ENCODE data around the gene TMEM272. TPM values are rescaled to one million over a fixed set of nuclear protein-coding genes. Genes with fewer than 3 reads are reported as not detected.

TMEM272 gene
- total and polyA plus RNA-seq, 2 experiments from 2014 or later: 0.11 to 0.76 TPM

DNA sequence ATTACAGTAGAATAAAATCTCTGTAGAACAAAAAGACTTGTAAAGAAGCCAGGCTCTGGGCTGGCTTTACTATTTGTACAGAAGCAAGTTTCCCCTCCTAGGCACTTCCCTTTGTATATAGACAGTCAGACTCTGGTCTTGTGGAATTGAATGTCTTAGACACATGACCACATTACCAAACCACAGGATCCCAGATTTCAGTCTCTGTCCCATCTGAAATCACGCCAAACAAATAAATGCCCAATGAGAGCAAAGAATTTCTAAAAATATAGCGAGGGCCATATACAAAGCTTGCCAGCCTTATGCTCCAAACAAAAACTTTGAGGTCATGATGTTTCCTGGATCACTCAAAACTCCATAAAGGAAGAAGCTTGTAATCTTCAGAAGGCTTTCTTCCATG is 40.7 kb upstream of the TMEM272 start (continued):
- TF ChIP-seq CTCF (conservative IDR thresholded peaks at IDR 0.05; ENCODE audit: low read depth in 2 of 2): no peak
- TF ChIP-seq EZH2 (IDR thresholded peaks at IDR 0.05; ENCODE audit: low read depth, unreplicated experiment): no peak
- TF ChIP-seq JUNB (IDR thresholded peaks at IDR 0.05; ENCODE audit: unreplicated experiment): no peak
- no peak for TF ChIP-seq EZH2phosphoT487 (IDR thresholded peaks at IDR 0.05; ENCODE audit: unreplicated experiment)
- TF ChIP-seq, protein P1, sequence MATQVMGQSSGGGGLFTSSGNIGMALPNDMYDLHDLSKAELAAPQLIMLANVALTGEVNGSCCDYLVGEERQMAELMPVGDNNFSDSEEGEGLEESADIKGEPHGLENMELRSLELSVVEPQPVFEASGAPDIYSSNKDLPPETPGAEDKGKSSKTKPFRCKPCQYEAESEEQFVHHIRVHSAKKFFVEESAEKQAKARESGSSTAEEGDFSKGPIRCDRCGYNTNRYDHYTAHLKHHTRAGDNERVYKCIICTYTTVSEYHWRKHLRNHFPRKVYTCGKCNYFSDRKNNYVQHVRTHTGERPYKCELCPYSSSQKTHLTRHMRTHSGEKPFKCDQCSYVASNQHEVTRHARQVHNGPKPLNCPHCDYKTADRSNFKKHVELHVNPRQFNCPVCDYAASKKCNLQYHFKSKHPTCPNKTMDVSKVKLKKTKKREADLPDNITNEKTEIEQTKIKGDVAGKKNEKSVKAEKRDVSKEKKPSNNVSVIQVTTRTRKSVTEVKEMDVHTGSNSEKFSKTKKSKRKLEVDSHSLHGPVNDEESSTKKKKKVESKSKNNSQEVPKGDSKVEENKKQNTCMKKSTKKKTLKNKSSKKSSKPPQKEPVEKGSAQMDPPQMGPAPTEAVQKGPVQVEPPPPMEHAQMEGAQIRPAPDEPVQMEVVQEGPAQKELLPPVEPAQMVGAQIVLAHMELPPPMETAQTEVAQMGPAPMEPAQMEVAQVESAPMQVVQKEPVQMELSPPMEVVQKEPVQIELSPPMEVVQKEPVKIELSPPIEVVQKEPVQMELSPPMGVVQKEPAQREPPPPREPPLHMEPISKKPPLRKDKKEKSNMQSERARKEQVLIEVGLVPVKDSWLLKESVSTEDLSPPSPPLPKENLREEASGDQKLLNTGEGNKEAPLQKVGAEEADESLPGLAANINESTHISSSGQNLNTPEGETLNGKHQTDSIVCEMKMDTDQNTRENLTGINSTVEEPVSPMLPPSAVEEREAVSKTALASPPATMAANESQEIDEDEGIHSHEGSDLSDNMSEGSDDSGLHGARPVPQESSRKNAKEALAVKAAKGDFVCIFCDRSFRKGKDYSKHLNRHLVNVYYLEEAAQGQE (IDR thresholded peaks at IDR 0.05; ENCODE audit: unreplicated experiment): no peak
- TF ChIP-seq STAT1 (IDR thresholded peaks at IDR 0.05; ENCODE audit: unreplicated experiment): no peak

DNA sequence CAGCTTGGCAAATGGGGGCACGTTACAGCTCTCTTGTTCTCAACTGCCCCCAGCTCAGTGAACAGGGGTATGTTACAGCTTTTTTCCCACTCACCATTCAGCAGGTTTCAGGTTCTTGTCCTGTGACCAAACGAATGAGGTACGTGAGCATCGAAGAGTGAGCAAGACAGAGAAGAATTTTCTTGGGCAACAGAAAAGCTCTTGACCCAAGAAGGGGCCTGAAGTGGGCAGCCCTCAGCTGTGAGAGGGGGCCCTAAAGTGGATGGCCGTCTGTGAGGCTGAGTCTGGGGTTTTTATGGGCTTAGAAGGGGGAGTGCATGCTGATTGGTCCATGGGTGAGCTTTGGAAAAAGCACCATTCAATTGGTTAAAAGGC is 38.2 kb upstream of the TMEM272 start:
- Mint-ChIP-seq H3K4me3 (no peak overlapping the region), H3K9me3 (peaks cover 20% of the 10 kb centered on the region)
- no peak overlapping the region for H3K4me3 ChIP-seq

GRCh38 chr13:51882570-51883225 is 37.7 kb upstream of the TMEM272 start:
- no peak overlapping the region for H3K4me3 Mint-ChIP-seq
- Histone ChIP-seq H3F3A (replicated peaks; ENCODE audit: low read depth) (no peaks in the 10 kb centered on the region), H3K27ac (ENCODE audit: low read depth) (no peak overlapping the region), H3K9me2 (ENCODE audit: insufficient read depth) (peaks cover 6% of the 10 kb centered on the region; the same call in 1 of the 2 replicates), H3K27me3 (ENCODE audit: insufficient read depth) (no peaks in the 10 kb centered on the region), H4K20me1 (replicated peaks; ENCODE audit: insufficient read depth) (no peaks in the 10 kb centered on the region), H3K4me2 (no peak overlapping the region), H3K4me1 (ENCODE audit: insufficient read depth) (no peaks in the 10 kb centered on the region), H3K4me3 (no peak overlapping the region), H2AFZ (no peak overlapping the region), H3K79me2 (replicated peaks; ENCODE audit: insufficient read depth) (no peaks in the 10 kb centered on the region), H3K36me3 (ENCODE audit: insufficient read depth) (no peaks in the 10 kb centered on the region)
- peaks cover 7% of the 10 kb centered on the region; the same call in 2 of the 3 replicates for H3K36me3 Mint-ChIP-seq (ENCODE audit: low read depth)
- ATAC-seq (no peak), DNase-seq (ENCODE audit: low spot score) (no peak)
- H3K27ac Mint-ChIP-seq: no peak overlapping the region
- H3K4me1 Mint-ChIP-seq: no peaks in the 10 kb centered on the region
- H3K27me3 Mint-ChIP-seq (ENCODE audit: insufficient read depth, low read depth, poor library complexity): peaks cover 2% of the 10 kb centered on the region
- peaks cover 20% of the 10 kb centered on the region for H3K9me3 Mint-ChIP-seq
- no peak for TF ChIP-seq ETS1 (IDR thresholded peaks at IDR 0.05)

More for the DNA sequence above, 38.2 kb upstream of the TMEM272 start:
- no peaks in the 10 kb centered on the region for H3K4me1 ChIP-seq (ENCODE audit: insufficient read depth)
- H3K9me2 ChIP-seq (ENCODE audit: insufficient read depth): peaks cover 6% of the 10 kb centered on the region; the same call in 1 of the 2 replicates
- H3F3A ChIP-seq (replicated peaks; ENCODE audit: low read depth): no peaks in the 10 kb centered on the region
- no peaks in the 10 kb centered on the region for H3K79me2 ChIP-seq (replicated peaks; ENCODE audit: insufficient read depth)
- no peaks in the 10 kb centered on the region for H3K4me1 Mint-ChIP-seq
- H3K27me3 ChIP-seq (ENCODE audit: insufficient read depth): no peaks in the 10 kb centered on the region
- no peak overlapping the region for H3K27ac Mint-ChIP-seq
- DNase-seq (ENCODE audit: low spot score) (no peak), ATAC-seq (no peak)
- peaks cover 7% of the 10 kb centered on the region; the same call in 2 of the 3 replicates for H3K36me3 Mint-ChIP-seq (ENCODE audit: low read depth)
- H3K27ac ChIP-seq (ENCODE audit: low read depth): no peak overlapping the region
- H3K4me2 ChIP-seq: no peak overlapping the region
- no peak overlapping the region for H2AFZ ChIP-seq
- TF ChIP-seq NANOG (IDR thresholded peaks at IDR 0.05; ENCODE audit: borderline replicate concordance) (no peak), JUNB (IDR thresholded peaks at IDR 0.05; ENCODE audit: unreplicated experiment) (no peak), POLR2AphosphoS5 (IDR thresholded peaks at IDR 0.05; ENCODE audit: low read depth) (no peak), ZNF114 (CRISPR knock-in tag; IDR thresholded peaks at IDR 0.05) (no peak)
- no peaks in the 10 kb centered on the region for H3K36me3 ChIP-seq (ENCODE audit: insufficient read depth)
- H4K20me1 ChIP-seq (replicated peaks; ENCODE audit: insufficient read depth): no peaks in the 10 kb centered on the region
- H3K27me3 Mint-ChIP-seq (ENCODE audit: insufficient read depth, low read depth, poor library complexity): peaks cover 3% of the 10 kb centered on the region

Measured in GM23338 (cell line).